Upper lobe of left lung (tissue), 6 donors: ENCODE data around the gene RWDD4. TPM values are rescaled to one million over a fixed set of nuclear protein-coding genes. Genes with fewer than 3 reads are reported as not detected.

Experiments
- ATAC-seq, 2 donors: fragments of 200-7000 bp; cut with Tn5 transposase; one replicate each; pipeline ENCODE4 v1.9.1; 2022; ENCODE audit warnings: mild to moderate bottlenecking in 2 of 2, moderate library complexity in 2 of 2; ENCODE audit not compliant: low FRiP score in 2 of 2
- DNase-seq, 2 donors: peaks; one replicate each; pipeline ENCODE4 v3.0.0-alpha.2; 2019 to 2020
- H3K27ac ChIP-seq, 4 donors: fragments of 200-600 bp; sonication (generic); one replicate each; pipeline ENCODE4 v1.5.1; 2016 to 2019
- H3K27me3 ChIP-seq, 4 donors: fragments of 200-600 bp; sonication (generic); one replicate each; pipeline ENCODE4 v1.5.1; 2017 to 2019
- H3K36me3 ChIP-seq, 4 donors: fragments of 200-600 bp; sonication (generic); one replicate each; pipeline ENCODE4 v1.5.1; 2016 to 2019
- H3K4me1 ChIP-seq, 4 donors: fragments of 200-600 bp; sonication (generic); one replicate each; pipeline ENCODE4 v1.5.1; 2018 to 2019
- H3K4me3 ChIP-seq, 4 donors: fragments of 200-600 bp; sonication (generic); one replicate each; pipeline ENCODE4 v1.5.1; 2017 to 2019; ENCODE audit warnings: mild to moderate bottlenecking in 2 of 4, moderate library complexity in 1 of 4
- H3K9me3 ChIP-seq, 4 donors: fragments of 200-600 bp; sonication (generic); one replicate each; pipeline ENCODE4 v1.5.1; 2018 to 2019
- CTCF ChIP-seq, 6 experiments: fragments of 450-650 bp in 4 of 6; fragments of 200-600 bp in 2 of 6; sonication (generic) in 2 of 6; IDR thresholded peaks; one replicate each; pipeline ENCODE4 v1.5.1; 2016 to 2019; ENCODE audit warnings: antibody characterized with exemption in 6 of 6
- EP300 ChIP-seq, 4 donors: sonication (generic); formaldehyde crosslinking; IDR thresholded peaks; one replicate each; pipeline ENCODE4 v1.5.1; 2017; ENCODE audit warnings: antibody characterized with exemption in 4 of 4, control low read depth in 2 of 4
- POLR2A ChIP-seq, 4 donors: fragments of 450-650 bp; IDR thresholded peaks; one replicate each; pipeline ENCODE4 v1.5.1; 2016 to 2017; ENCODE audit warnings: antibody characterized with exemption in 4 of 4, mild to moderate bottlenecking in 2 of 4
- POLR2AphosphoS5 ChIP-seq, 2 donors: sonication (generic); formaldehyde crosslinking; IDR thresholded peaks; one replicate each; pipeline ENCODE4 v1.5.1; 2017; ENCODE audit warnings: antibody characterized with exemption in 2 of 2
- WGBS, 2 donors: methylation state at CpG; one replicate each; pipeline ENCODE4 v1.1.5; 2017 to 2018; 5-methylcytosine and 5-hydroxymethylcytosine counted together
- total RNA-seq, 6 donors: library from RNA; depleted of rRNA in 4 of 6; stranded (reverse); fragments of >200 nt in 4 of 6; gene quantifications; one replicate each; pipeline versions ENCODE4 v1.1.0 to v1.2.1, GENCODE V29; 2016 to 2021
- donor health status: DM: no; HTN: no; CAD: no; lungs with moderate emphysema.
- donor health status: DM: no; HTN: yes; CAD: no; lungs with severe emphysema.

The RWDD4 gene
- total RNA-seq, 6 donors from 2014 or later = 2.1 to 16.7 (median 14.4) TPM

- Histone ChIP-seq H3K27ac (no peak overlapping the region), H3K9me3 (no peaks in the 10 kb centered on the region), H3K4me1 (no peaks in the 10 kb centered on the region), H3K36me3 (no peaks in the 10 kb centered on the region), H3K4me3 (no peak overlapping the region), H3K27me3 (no peaks in the 10 kb centered on the region)
- DNase-seq (no peak), ATAC-seq (no peak)
- TF ChIP-seq EP300 (IDR thresholded peaks at IDR 0.05) = no peak
- TF ChIP-seq POLR2AphosphoS5 (IDR thresholded peaks at IDR 0.05) = no peak
- TF ChIP-seq POLR2A (IDR thresholded peaks at IDR 0.05) = no peak
- no peak for TF ChIP-seq CTCF (IDR thresholded peaks at IDR 0.05)
- WGBS, 2 donors = 87 to 89% methylated on average over 1 of the region's 1 CpG
These were observed 57.6 kb downstream of the RWDD4 start for GRCh38 chr4:183601381-183601780.

- TF ChIP-seq POLR2AphosphoS5 (IDR thresholded peaks at IDR 0.05) = no peak
- TF ChIP-seq POLR2A (IDR thresholded peaks at IDR 0.05) = no peak
- peak in 1 of 6 experiments; percentile 24 for TF ChIP-seq CTCF (IDR thresholded peaks at IDR 0.05)
- no peak for TF ChIP-seq EP300 (IDR thresholded peaks at IDR 0.05)
- ATAC-seq (no peak), DNase-seq (no peak)
- Histone ChIP-seq H3K36me3 (no peaks in the 10 kb centered on the region), H3K4me3 (no peak overlapping the region), H3K4me1 (no peaks in the 10 kb centered on the region), H3K27me3 (no peaks in the 10 kb centered on the region), H3K9me3 (no peaks in the 10 kb centered on the region), H3K27ac (no peak overlapping the region)
- WGBS, 2 donors = 87 to 92% methylated on average over 3 of the region's 3 CpGs
These were observed 58.7 kb downstream of the RWDD4 start for GRCh38 chr4:183600189-183600685.

- Histone ChIP-seq H3K4me1 (no peaks in the 10 kb centered on the region), H3K36me3 (no peaks in the 10 kb centered on the region), H3K9me3 (no peaks in the 10 kb centered on the region), H3K27me3 (no peaks in the 10 kb centered on the region), H3K27ac (no peak overlapping the region), H3K4me3 (no peak overlapping the region)
- no peak for ATAC-seq
- DNase-seq = no peak
- TF ChIP-seq EP300 (IDR thresholded peaks at IDR 0.05) (no peak), CTCF (IDR thresholded peaks at IDR 0.05) (no peak), POLR2A (IDR thresholded peaks at IDR 0.05) (no peak), POLR2AphosphoS5 (IDR thresholded peaks at IDR 0.05) (no peak)
These were observed 59.3 kb downstream of the RWDD4 start for GRCh38 chr4:183599690-183600089.

GRCh38 chr4:183599284-183599683 lies 59.7 kb downstream of the RWDD4 start:
- Histone ChIP-seq H3K27ac (no peak overlapping the region), H3K27me3 (no peaks in the 10 kb centered on the region), H3K4me3 (no peak overlapping the region), H3K4me1 (no peaks in the 10 kb centered on the region), H3K36me3 (no peaks in the 10 kb centered on the region), H3K9me3 (no peaks in the 10 kb centered on the region)
- DNase-seq (no peak), ATAC-seq (no peak)
- TF ChIP-seq POLR2A (IDR thresholded peaks at IDR 0.05) (no peak), CTCF (IDR thresholded peaks at IDR 0.05) (no peak), POLR2AphosphoS5 (IDR thresholded peaks at IDR 0.05) (no peak), EP300 (IDR thresholded peaks at IDR 0.05) (no peak)

- Histone ChIP-seq H3K36me3 (no peaks in the 10 kb centered on the region), H3K4me1 (no peaks in the 10 kb centered on the region), H3K27me3 (no peaks in the 10 kb centered on the region), H3K4me3 (no peak overlapping the region), H3K9me3 (no peaks in the 10 kb centered on the region), H3K27ac (no peak overlapping the region)
- 68 to 80% methylated on average over 2 of the region's 2 CpGs for WGBS, 2 donors
- DNase-seq (no peak), ATAC-seq (no peak)
- TF ChIP-seq POLR2A (IDR thresholded peaks at IDR 0.05) = no peak
- no peak for TF ChIP-seq CTCF (IDR thresholded peaks at IDR 0.05)
- TF ChIP-seq EP300 (IDR thresholded peaks at IDR 0.05) = no peak
- TF ChIP-seq POLR2AphosphoS5 (IDR thresholded peaks at IDR 0.05) = no peak
These were observed 62.8 kb downstream of the RWDD4 start for GRCh38 chr4:183596067-183596757.
